WTC11 (cell line): ENCODE measurements around the gene ISG20.

Experiments used
- KAT7 ChIP-seq: sonication (generic); formaldehyde crosslinking; IDR thresholded peaks from 2 replicates; pipeline ENCODE4 v1.8.1; 2023; ENCODE audit warnings: missing genetic modification reagents, mild to moderate bottlenecking, borderline replicate concordance
- TCF7 ChIP-seq: sonication (generic); formaldehyde crosslinking; IDR thresholded peaks from 2 replicates; pipeline ENCODE4 v1.8.0; 2022; ENCODE audit warnings: mild to moderate bottlenecking, low read depth, missing genetic modification reagents, moderate library complexity
- TEAD4 ChIP-seq: sonication (generic); formaldehyde crosslinking; IDR thresholded peaks from 2 replicates; pipeline ENCODE4 v1.8.0; 2022; ENCODE audit warnings: mild to moderate bottlenecking, missing genetic modification reagents
- ZBTB21 ChIP-seq: sonication (generic); formaldehyde crosslinking; IDR thresholded peaks from 2 replicates; pipeline ENCODE4 v1.8.1; 2023; ENCODE audit warnings: mild to moderate bottlenecking, missing genetic modification reagents, borderline replicate concordance
- TF ChIP-seq, protein P1 (sequence below): fragments of 200-600 bp; IDR thresholded peaks from 2 replicates; pipeline ENCODE4 v1.8.0; 2022; ENCODE audit warnings: antibody characterized with exemption
- TF ChIP-seq, protein P2 (sequence below): sonication (generic); formaldehyde crosslinking; IDR thresholded peaks from 2 replicates; pipeline ENCODE4 v1.8.0; 2022; ENCODE audit warnings: mild to moderate bottlenecking, missing genetic modification reagents
- TF ChIP-seq, protein P3 (sequence below): sonication (generic); formaldehyde crosslinking; IDR thresholded peaks from 2 replicates; pipeline ENCODE4 v1.8.0; 2022; ENCODE audit warnings: mild to moderate bottlenecking, missing genetic modification reagents

DNA sequence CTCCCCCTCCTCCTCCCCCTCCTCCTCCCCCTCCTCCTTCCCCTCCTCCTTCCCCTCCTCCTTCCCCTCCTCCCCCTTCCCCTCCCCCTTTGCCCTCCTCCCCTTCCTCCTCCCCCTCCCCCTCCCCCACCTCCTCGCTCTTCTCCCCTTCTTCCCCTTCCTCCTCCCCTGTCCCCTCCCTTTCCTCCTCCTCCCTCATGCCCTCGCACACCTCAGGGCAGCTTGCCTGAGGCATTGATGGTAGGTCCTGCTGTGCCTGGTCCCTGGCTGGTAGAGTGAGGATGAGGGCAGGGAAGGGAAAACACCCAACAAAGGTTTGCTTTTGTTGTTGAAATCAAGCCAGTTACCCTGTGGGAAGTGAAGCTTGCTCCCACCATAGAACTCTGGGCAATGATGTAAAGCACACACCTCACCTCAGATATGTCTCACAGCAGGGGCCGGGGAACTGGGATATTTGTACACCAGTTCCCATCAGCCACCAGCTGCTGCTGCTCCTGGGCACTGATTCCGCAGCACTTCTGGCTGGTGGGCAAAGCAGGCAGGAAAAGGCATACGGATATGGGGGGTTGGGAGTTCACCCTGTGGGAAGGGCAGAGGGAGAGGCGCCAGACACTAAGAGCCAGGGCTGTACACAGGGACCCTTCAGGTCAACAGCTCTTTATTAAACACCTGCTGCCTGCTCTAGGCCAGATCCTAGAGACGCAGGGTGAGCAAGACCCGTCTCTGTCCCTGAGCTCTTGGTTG is 13.8 kb downstream of the ISG20 start:
- TF ChIP-seq KAT7, result no peak
- TF ChIP-seq, protein P1, sequence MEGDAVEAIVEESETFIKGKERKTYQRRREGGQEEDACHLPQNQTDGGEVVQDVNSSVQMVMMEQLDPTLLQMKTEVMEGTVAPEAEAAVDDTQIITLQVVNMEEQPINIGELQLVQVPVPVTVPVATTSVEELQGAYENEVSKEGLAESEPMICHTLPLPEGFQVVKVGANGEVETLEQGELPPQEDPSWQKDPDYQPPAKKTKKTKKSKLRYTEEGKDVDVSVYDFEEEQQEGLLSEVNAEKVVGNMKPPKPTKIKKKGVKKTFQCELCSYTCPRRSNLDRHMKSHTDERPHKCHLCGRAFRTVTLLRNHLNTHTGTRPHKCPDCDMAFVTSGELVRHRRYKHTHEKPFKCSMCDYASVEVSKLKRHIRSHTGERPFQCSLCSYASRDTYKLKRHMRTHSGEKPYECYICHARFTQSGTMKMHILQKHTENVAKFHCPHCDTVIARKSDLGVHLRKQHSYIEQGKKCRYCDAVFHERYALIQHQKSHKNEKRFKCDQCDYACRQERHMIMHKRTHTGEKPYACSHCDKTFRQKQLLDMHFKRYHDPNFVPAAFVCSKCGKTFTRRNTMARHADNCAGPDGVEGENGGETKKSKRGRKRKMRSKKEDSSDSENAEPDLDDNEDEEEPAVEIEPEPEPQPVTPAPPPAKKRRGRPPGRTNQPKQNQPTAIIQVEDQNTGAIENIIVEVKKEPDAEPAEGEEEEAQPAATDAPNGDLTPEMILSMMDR, result no peak
- no peak for TF ChIP-seq TEAD4 (CRISPR knock-in tag)
- TF ChIP-seq, protein P2, sequence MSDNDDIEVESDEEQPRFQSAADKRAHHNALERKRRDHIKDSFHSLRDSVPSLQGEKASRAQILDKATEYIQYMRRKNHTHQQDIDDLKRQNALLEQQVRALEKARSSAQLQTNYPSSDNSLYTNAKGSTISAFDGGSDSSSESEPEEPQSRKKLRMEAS (CRISPR knock-in tag), result no peak
- TF ChIP-seq, protein P3, sequence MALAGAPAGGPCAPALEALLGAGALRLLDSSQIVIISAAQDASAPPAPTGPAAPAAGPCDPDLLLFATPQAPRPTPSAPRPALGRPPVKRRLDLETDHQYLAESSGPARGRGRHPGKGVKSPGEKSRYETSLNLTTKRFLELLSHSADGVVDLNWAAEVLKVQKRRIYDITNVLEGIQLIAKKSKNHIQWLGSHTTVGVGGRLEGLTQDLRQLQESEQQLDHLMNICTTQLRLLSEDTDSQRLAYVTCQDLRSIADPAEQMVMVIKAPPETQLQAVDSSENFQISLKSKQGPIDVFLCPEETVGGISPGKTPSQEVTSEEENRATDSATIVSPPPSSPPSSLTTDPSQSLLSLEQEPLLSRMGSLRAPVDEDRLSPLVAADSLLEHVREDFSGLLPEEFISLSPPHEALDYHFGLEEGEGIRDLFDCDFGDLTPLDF (CRISPR knock-in tag), result no peak
- TF ChIP-seq ZBTB21 (CRISPR knock-in tag), result no peak
- TF ChIP-seq TCF7, result no peak
